Endothelial cell of umbilical vein (primary cell): ENCODE measurements around the gene TBL2. TPM values are rescaled to one million over a fixed set of nuclear protein-coding genes. Genes with fewer than 3 reads are reported as not detected.
"Not testable (repeated sequence)": the region's sequence is repeated elsewhere in the genome, so short reads cannot be mapped to it uniquely, and the experiment has no call there.

ENCODE experiments used
- BruUV-seq: library from RNA; stranded (reverse); fragments of 400-500 nt; replicated peaks from 2 replicates; lab custom pipeline; 2021; lab: Mats Ljungman, UMichigan
- CTCF ChIA-PET: fragments of 300-600, 350-600 bp; sonication (Branson Sonifier 250); formaldehyde crosslinking; loops from one replicate; lab custom pipeline; 2021; ENCODE audit warnings: antibody characterized with exemption, inconsistent platforms; lab: Charles Lee
- POLR2A ChIA-PET: fragments of 300-600, 350-600 bp; sonication (Branson Sonifier 250); formaldehyde crosslinking; loops from one replicate; lab custom pipeline; 2021; ENCODE audit warnings: antibody characterized with exemption, inconsistent platforms; lab: Charles Lee
- DNase-seq: peaks from one replicate; pipeline ENCODE4 v3.0.0-alpha.2; 2011; ENCODE audit warnings: low read depth, low spot score
- FAIRE-seq: peaks from 2 replicates; lab custom pipeline; 2011; peaks lifted over from hg19 to GRCh38; lab: Jason Lieb, UNC
- H2AFZ ChIP-seq: 2 replicates; pipeline ENCODE4 v1.6.0; 2012; ENCODE audit warnings: low read depth, low read length, control low read depth, inconsistent platforms
- H3K27ac ChIP-seq: 2 replicates; pipeline ENCODE4 v1.5.1; 2011; ENCODE audit warnings: low read depth, mild to moderate bottlenecking, control low read depth, low read length, moderate library complexity; ENCODE audit not compliant: insufficient read depth
- H3K27me3 ChIP-seq, 2 experiments: 2 replicates each; pipeline versions ENCODE4 v1.6.0 to v1.6.1; 2011; ENCODE audit warnings: low read length in 2 of 2, mixed read lengths in 1 of 2; ENCODE audit not compliant: control insufficient read depth in 2 of 2, insufficient read depth in 2 of 2
- H3K36me3 ChIP-seq, 2 experiments: 2 replicates in 1 of 2; 3 replicates in 1 of 2; pipeline ENCODE4 v1.5.1; 2011; ENCODE audit warnings: low read length in 2 of 2, mild to moderate bottlenecking in 1 of 2, moderate library complexity in 1 of 2; ENCODE audit not compliant: control insufficient read depth in 2 of 2, insufficient read depth in 2 of 2; ENCODE audit errors: extremely low read depth in 1 of 2
- H3K4me1 ChIP-seq: 3 replicates; pipeline ENCODE4 v1.5.1; 2011; ENCODE audit warnings: mild to moderate bottlenecking, low read length; ENCODE audit not compliant: control insufficient read depth, insufficient read depth; ENCODE audit errors: extremely low read depth
- H3K4me2 ChIP-seq: 2 replicates; pipeline ENCODE4 v1.6.1; 2011; ENCODE audit warnings: low read length, control low read depth, mixed read lengths; ENCODE audit not compliant: insufficient read depth
- H3K4me3 ChIP-seq, 3 experiments: fragments of 200-600 bp in 1 of 3; sonication (generic), shearing (Covaris generic) in 1 of 3; replicated peaks in 1 of 3; 2 replicates each; pipeline ENCODE4 v1.5.1; 2011 to 2016; ENCODE audit warnings: control low read depth in 3 of 3, low read length in 3 of 3, mild to moderate bottlenecking in 2 of 3, inconsistent platforms in 1 of 3, low read depth in 1 of 3, moderate library complexity in 1 of 3; ENCODE audit not compliant: insufficient read depth in 1 of 3
- H3K79me2 ChIP-seq: 2 replicates; pipeline ENCODE4 v1.6.0; 2012; ENCODE audit warnings: low read length, inconsistent platforms; ENCODE audit not compliant: control insufficient read depth, insufficient read depth
- H3K9ac ChIP-seq: replicated peaks from 2 replicates; pipeline ENCODE3; 2011; ENCODE audit warnings: low read length, control low read depth; ENCODE audit not compliant: insufficient read depth; ENCODE audit errors: extremely low read depth
- H3K9me1 ChIP-seq: replicated peaks from 3 replicates; pipeline ENCODE4 v1.6.0; 2011; ENCODE audit warnings: mild to moderate bottlenecking, low read length; ENCODE audit not compliant: control insufficient read depth, insufficient read depth; ENCODE audit errors: extremely low read depth
- H3K9me3 ChIP-seq: replicated peaks from 2 replicates; pipeline ENCODE4 v1.5.1; 2012; ENCODE audit warnings: low read length, inconsistent platforms; ENCODE audit not compliant: control insufficient read depth, insufficient read depth
- H4K20me1 ChIP-seq: replicated peaks from 2 replicates; pipeline ENCODE3; 2011; ENCODE audit warnings: mild to moderate bottlenecking, low read length; ENCODE audit not compliant: control insufficient read depth, insufficient read depth; ENCODE audit errors: extremely low read depth
- CTCF ChIP-seq, 2 donors: IDR thresholded peaks; 1 replicate in 1 of 2; 2 replicates in 1 of 2; pipeline ENCODE4 v1.5.1; 2011; ENCODE audit warnings: low read length in 2 of 2, mild to moderate bottlenecking in 2 of 2, moderate library complexity in 2 of 2, control low read depth in 1 of 2, inconsistent platforms in 1 of 2, low read depth in 1 of 2; ENCODE audit not compliant: insufficient read depth in 1 of 2; ENCODE audit errors: extremely low read depth in 1 of 2
- EZH2 ChIP-seq: IDR thresholded peaks from 2 replicates; pipeline ENCODE4 v1.6.1; 2012; ENCODE audit warnings: borderline replicate concordance, low read depth, mild to moderate bottlenecking, moderate library complexity, low read length, inconsistent platforms; ENCODE audit not compliant: severe bottlenecking
- JUN ChIP-seq: IDR thresholded peaks from 2 replicates; pipeline ENCODE4 v1.6.1; 2011; ENCODE audit warnings: borderline replicate concordance, low read depth; ENCODE audit not compliant: insufficient read length, insufficient read depth
- MAX ChIP-seq: IDR thresholded peaks from 2 replicates; pipeline ENCODE4 v1.6.1; 2011; ENCODE audit not compliant: insufficient read depth, insufficient read length
- MYC ChIP-seq: IDR thresholded peaks from one replicate; pipeline ENCODE4 v1.6.1; 2011; ENCODE audit warnings: mild to moderate bottlenecking, low read depth, low read length
- POLR2A ChIP-seq: IDR thresholded peaks from 2 replicates; pipeline ENCODE4 v1.6.1; 2012; ENCODE audit warnings: low read depth, mild to moderate bottlenecking, control low read depth, low read length
- dilution Hi-C: fragments of 300-500 bp; cut with MboI; formaldehyde crosslinking; loops from one replicate; pipeline ENCODE4 v1.15.0; 2019; ENCODE audit warnings: low sequenced_read_pairs; ENCODE audit not compliant: extremely low pct_ligation_motif_present
- intact Hi-C: fragments of 100-400 bp; cut with micrococcal nuclease; formaldehyde crosslinking; loops from one replicate; pipeline ENCODE4 v1.10.0; 2022
- polyA plus RNA-seq, 4 experiments: library from polyadenylated mRNA; depleted of rRNA in 3 of 4; stranded (reverse) in 3 of 4; unstranded in 1 of 4; fragments of >200 nt; gene quantifications; 2 replicates each; pipeline versions ENCODE4 v1.2.1 to v1.2.3, GENCODE V29; 2011 to 2012; ENCODE audit warnings: missing spikeins in 1 of 4
- total RNA-seq: library from RNA; stranded (reverse); gene quantifications from 2 replicates; pipeline ENCODE4 v1.2.3, GENCODE V29; 2021

Gene TBL2
- total and polyA plus RNA-seq, 2 donors (not counting 3 experiments of a cell fraction or from before 2014, with no cell fraction given), result 38.6 to 48.4 TPM

GRCh38 chr7:73610105-73610504, 31.7 kb upstream of the TBL2 start:
- DNase-seq (no peak), FAIRE-seq (no peak)
- no peaks in the 10 kb centered on the region for H3K79me2 ChIP-seq
- CTCF ChIA-PET, result interaction anchor here (1.0 to 15.1 kb wide), 3 partner anchors 19 to 124 kb away, joined by 3 to 270 read pairs (median 9); partner anchors contain the start of gene STX1A
- intact Hi-C loops, result no loop called here
- no peak overlapping the region for H3K4me2 ChIP-seq
- H2AFZ ChIP-seq, result no peak overlapping the region
- no TSS peak for BruUV-seq
- dilution Hi-C loops, result no loop called here
- H3K9ac ChIP-seq, result no peak overlapping the region
- H3K27ac ChIP-seq, result no peak overlapping the region
- peaks cover 4% of the 10 kb centered on the region for H3K4me1 ChIP-seq
- H4K20me1 ChIP-seq, result no peaks in the 10 kb centered on the region
- H3K9me1 ChIP-seq, result no peaks in the 10 kb centered on the region
- no peak for TF ChIP-seq MAX
- TF ChIP-seq POLR2A, result no peak
- no peak for TF ChIP-seq MYC
- TF ChIP-seq CTCF (IDR thresholded peaks at IDR 0.05; ENCODE audit: extremely low read depth in 1 of 2, insufficient read depth in 1 of 2, low read depth in 1 of 2, low read length in 2 of 2), result no peak
- no peak for TF ChIP-seq EZH2
- TF ChIP-seq JUN, result no peak
- POLR2A ChIA-PET, result interaction anchor here (0.8 kb wide), 1 partner anchor 12 kb away, joined by 5 read pairs; no protein-coding TSS in a partner anchor
- no peak overlapping the region for H3K4me3 ChIP-seq
- H3K27me3 ChIP-seq, result peaks cover 0 to 4% of the 10 kb centered on the region in 2 experiments
- no peaks in the 10 kb centered on the region for H3K36me3 ChIP-seq
- no peaks in the 10 kb centered on the region for H3K9me3 ChIP-seq

GRCh38 chr7:73607692-73607983, 29.3 kb upstream of the TBL2 start:
- H3K4me1 ChIP-seq, H3K27me3 ChIP-seq, BruUV-seq, H3K79me2 ChIP-seq, H4K20me1 ChIP-seq, H3K4me2 ChIP-seq, DNase-seq, dilution Hi-C loops, H3K9me1 ChIP-seq, H2AFZ ChIP-seq, H3K9me3 ChIP-seq, H3K36me3 ChIP-seq, H3K27ac ChIP-seq, H3K4me3 ChIP-seq, H3K9ac ChIP-seq, FAIRE-seq: not testable (repeated sequence)
- CTCF ChIA-PET, result interaction anchor here (1.0 to 15.1 kb wide), 37 partner anchors 9 to 257 kb away, joined by 3 to 270 read pairs (median 11); partner anchors contain the start of genes ABHD11, BAZ1B, MLXIPL and STX1A
- intact Hi-C loops, result loop anchor here (1.0 to 2.0 kb wide), 4 partner anchors 60 to 248 kb away; partner anchors contain the start of gene VPS37D
- POLR2A ChIA-PET, result interaction anchor here (0.8 kb wide), 1 partner anchor 108 kb away, joined by 3 read pairs; no protein-coding TSS in a partner anchor
